ENCODE data around the gene CSRNP3.

Gene CSRNP3

GRCh38 chr2:165573534-165574461 lies 104.3 kb downstream of the CSRNP3 start:
- no peak for TF ChIP-seq CTCF (IDR thresholded peaks at IDR 0.05; ENCODE audit: control insufficient read depth, insufficient read depth, low read depth, low read length, missing control alignments)
- no peak overlapping the region for H3K4me3 ChIP-seq (ENCODE audit: control insufficient read depth, low read depth, low read length)
- no peak for DNase-seq (ENCODE audit: low read depth)

- no peak overlapping the region for H3K4me3 ChIP-seq (ENCODE audit: control insufficient read depth, low read depth, low read length)
- TF ChIP-seq CTCF (IDR thresholded peaks at IDR 0.05; ENCODE audit: control insufficient read depth, insufficient read depth, low read depth, low read length, missing control alignments): no peak
Observed at GRCh38 chr2:165575044-165575615, 105.6 kb downstream of the CSRNP3 start.

GRCh38 chr2:165576409-165577154 lies 107.1 kb downstream of the CSRNP3 start:
- TF ChIP-seq CTCF (IDR thresholded peaks at IDR 0.05; ENCODE audit: control insufficient read depth, insufficient read depth, low read depth, low read length, missing control alignments): no peak
- no peak overlapping the region for H3K4me3 ChIP-seq (ENCODE audit: control insufficient read depth, low read depth, low read length)
- DNase-seq (ENCODE audit: low read depth): no peak

More at GRCh38 chr2:165575044-165575615, 105.6 kb downstream of the CSRNP3 start:
- no peak for DNase-seq (ENCODE audit: low read depth)

GRCh38 chr2:165582409-165582808 lies 112.9 kb downstream of the CSRNP3 start:
- no peak for TF ChIP-seq CTCF (IDR thresholded peaks at IDR 0.05; ENCODE audit: control insufficient read depth, insufficient read depth, low read depth, low read length, missing control alignments)
- H3K4me3 ChIP-seq (ENCODE audit: control insufficient read depth, low read depth, low read length): no peak overlapping the region
- DNase-seq (ENCODE audit: low read depth): no peak

- no peak overlapping the region for H3K4me3 ChIP-seq (ENCODE audit: control insufficient read depth, low read depth, low read length)
- no peak for TF ChIP-seq CTCF (IDR thresholded peaks at IDR 0.05; ENCODE audit: control insufficient read depth, insufficient read depth, low read depth, low read length, missing control alignments)
- DNase-seq (ENCODE audit: low read depth): no peak
Observed at GRCh38 chr2:165582863-165583506, 113.5 kb downstream of the CSRNP3 start.

GRCh38 chr2:165584126-165584654 lies 114.7 kb downstream of the CSRNP3 start:
- no peak overlapping the region for H3K4me3 ChIP-seq (ENCODE audit: control insufficient read depth, low read depth, low read length)
- DNase-seq (ENCODE audit: low read depth): no peak
- TF ChIP-seq CTCF (IDR thresholded peaks at IDR 0.05; ENCODE audit: control insufficient read depth, insufficient read depth, low read depth, low read length, missing control alignments): no peak
